Activated T-helper 1 cell treated with anti-CD3 and anti-CD28 coated beads, Interleukin-2, amount 50 U/mL, for 16 hours (primary cell): ENCODE results near the gene PMPCA.

Source experiments
- DNase-seq, 2 donors: peaks; one replicate each; pipeline ENCODE4 v3.0.0-alpha.2; 2020; ENCODE audit warnings: low read depth in 1 of 2, low spot score in 1 of 2

The PMPCA gene

DNA sequence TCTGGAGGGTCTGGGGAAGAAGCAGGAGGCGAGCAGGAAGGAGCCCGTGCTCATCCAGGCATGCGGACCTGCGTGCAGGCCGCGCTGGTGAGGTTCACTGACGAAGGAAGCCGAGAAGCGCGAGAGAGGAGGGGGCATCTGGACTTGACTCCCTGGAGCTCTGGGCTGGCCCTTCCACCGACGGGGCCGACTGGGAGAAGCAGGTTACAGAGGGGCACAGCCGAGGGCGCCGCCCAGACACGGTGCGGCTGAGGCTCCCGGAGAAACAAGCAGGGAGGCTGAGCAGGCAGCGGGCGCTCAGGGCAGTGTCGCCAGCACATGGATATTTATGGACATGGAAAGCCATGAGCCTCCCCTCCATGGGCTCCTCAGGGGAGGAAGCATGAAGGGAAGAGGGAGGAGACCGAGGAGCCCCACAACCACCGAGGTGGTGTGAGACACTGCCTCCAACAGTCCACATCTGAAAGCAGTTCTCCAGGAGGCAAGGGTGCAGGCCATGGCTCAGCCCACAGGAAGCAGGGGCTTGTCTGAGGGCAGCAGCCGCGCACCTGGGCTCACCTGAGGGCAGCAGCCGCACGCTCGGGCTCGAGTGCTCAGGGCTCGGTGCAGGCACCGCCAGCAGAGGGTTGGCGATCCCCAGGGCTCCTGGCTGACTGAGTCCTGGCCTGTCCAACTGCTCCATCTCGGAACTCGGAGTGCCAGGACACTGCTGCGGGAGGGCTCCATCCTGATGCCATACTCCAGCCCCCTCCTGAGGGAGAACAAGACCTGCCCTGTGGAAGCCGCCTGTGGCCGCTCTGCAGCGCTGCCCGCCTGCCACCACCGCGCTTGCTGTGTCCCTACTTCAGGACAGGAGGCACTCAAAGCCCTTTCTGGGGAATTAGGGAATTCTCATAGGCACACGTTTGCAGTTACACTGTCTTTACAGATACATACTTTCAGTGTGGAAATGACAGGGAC lies 44.9 kb downstream of the PMPCA start:
- DNase-seq = no peak

- no peak for DNase-seq
Observed at GRCh38 chr9:136456258-136456657, 45.8 kb downstream of the PMPCA start.

DNA sequence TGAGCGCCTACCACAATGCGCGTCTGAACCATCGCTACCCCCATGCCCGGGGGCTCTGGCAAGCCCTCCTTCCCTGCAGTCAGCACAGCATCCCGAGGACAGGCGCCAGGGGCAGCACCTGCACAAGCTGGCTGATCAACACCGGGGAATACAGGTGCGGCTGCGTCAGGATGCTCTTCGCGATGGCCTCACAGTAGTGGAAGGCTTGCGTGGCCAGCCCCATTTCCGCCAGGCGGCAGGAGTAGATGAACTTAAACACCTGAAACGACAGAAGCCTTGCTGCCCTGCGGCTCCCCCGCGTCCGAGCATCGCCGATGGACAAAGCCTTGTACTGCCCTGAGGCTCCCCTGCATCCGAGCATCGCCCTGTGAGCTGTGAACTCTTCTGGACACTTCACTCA lies 46.9 kb downstream of the PMPCA start:
- DNase-seq = no peak

- no peak for DNase-seq
Observed at GRCh38 chr9:136459425-136459824, 49.0 kb downstream of the PMPCA start.

GRCh38 chr9:136460772-136461325 lies 50.4 kb downstream of the PMPCA start:
- no peak for DNase-seq

- DNase-seq = no peak
Observed at GRCh38 chr9:136462664-136463063, 52.2 kb downstream of the PMPCA start.

- DNase-seq = no peak
Observed at GRCh38 chr9:136463578-136463977, 53.1 kb downstream of the PMPCA start.

- no peak for DNase-seq
Observed at GRCh38 chr9:136464241-136464640, 53.8 kb downstream of the PMPCA start.

DNA sequence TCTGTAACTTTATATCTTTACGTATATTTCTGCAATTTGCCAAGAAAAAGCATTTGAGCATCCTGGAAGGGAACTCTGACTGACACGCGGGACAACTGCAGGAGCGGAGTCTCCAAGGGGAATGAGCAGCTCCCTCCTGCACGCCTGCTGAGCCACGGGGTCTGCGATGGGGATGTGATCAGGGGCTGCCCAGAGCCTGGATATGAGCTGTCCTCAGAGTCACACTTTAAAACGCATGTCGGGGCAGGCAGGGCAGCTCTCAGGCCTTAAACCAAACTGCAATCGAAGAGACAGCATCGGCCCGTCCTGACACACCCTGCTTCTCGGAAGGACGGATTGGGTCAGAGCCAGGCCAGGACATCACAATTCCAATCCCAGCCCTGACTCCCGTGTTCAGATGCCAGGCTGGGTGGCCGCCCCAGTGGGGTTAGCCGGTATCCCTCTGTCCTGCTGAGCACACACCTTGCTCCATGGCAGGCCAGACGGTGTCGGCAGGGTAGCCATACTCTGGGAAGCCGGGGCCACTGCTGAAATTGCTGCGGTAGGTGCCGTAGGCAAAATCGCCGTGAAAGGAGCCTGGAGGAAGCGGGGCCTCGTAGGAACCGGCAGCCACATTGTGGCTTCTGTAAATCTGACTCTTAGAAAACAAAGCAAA lies 55.2 kb downstream of the PMPCA start:
- DNase-seq = no peak

GRCh38 chr9:136466155-136466541 lies 55.7 kb downstream of the PMPCA start:
- DNase-seq = no peak

- DNase-seq = no peak
Observed at GRCh38 chr9:136467766-136468165, 57.3 kb downstream of the PMPCA start.

DNA sequence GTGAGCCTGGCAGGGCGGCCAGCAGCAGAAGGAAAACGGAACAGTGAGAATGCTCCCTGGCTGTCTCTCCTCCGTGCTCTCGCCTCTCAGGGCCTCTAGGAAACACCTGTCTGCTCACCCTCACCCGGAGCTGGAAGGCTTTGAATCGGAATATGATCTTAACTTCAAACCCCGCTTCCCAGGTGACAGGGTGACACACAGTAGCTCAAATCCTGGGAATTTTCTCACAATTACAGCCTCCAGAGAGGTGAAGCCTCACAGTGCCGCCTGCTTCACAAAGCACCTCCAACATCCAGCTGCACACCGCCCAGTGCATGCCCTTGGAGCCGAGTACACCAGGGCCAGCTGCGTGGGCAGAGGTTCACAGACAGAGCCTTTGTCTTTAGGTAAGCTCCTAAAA lies 59.9 kb downstream of the PMPCA start:
- no peak for DNase-seq

GRCh38 chr9:136470792-136471469 lies 60.5 kb downstream of the PMPCA start:
- no peak for DNase-seq

DNA sequence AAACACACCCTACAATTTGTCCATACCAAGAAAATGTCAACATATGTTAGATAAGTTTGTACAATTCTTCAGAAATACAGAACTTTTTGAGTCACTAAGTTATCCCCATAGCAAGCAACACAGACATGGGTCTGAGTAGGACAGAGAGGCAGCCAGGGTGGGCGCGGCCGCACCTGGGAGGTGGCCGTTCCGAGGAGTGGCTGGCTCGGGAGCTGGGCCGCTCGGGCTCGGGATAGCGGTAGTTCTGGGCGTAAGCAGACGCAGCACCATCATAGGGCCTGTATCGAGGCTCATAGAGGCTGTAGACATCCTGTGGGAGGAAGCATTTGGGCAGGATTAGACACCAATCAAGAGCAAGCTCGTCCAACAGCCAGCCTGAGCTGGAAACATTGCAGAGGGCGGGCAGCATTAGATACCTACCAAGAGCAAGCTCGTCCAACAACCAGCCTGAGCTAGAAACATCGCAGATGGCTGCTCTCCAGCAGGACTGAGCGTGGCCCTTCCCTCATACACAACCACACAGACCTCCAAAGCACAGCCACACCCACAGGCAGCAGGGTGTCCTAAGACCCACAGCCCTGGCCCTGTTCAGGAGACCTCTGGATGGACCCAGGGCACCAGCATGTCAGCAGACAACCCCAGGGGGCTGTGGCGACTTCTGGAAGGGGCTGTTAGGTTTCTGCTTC lies 61.5 kb downstream of the PMPCA start:
- no peak for DNase-seq

DNA sequence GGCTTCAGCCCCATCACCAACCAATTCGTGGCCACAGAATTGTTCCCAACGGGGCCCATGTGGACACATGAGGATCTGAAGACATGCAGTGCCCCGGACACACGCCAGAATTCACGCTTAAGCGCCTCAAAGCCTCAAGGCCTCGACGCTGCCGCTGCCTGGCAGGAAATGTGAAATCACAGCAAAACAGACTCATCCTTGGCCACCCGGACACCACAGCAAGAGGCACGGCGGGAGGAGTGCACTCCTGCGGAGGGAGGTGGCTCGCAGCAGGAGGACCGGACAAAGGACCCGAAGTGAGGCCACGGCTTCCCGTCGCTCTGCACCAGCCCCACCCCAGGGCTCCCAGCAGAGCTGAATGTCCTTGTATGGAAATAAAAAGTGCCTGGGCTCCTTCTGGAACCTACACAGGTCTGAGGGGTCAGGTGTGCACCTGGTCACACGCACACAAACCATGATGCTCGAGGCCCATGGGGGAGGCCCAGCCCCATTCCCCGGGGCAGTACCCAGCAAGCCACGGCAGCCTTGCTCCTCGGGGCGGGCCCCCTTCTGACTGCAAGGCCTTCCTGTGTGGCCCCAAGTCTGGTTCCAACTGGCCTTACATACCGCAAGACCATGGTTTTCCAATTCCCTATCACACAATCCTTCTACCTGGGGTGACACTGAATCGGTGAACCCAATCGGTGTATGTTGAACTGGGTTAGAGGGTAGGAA lies 62.3 kb downstream of the PMPCA start:
- DNase-seq = no peak

- DNase-seq = no peak
Observed at GRCh38 chr9:136473354-136473721, 62.9 kb downstream of the PMPCA start.
